ENCODE data around the gene BLCAP.
"Not testable (repeated sequence)": the region's sequence is repeated elsewhere in the genome, so short reads cannot be mapped to it uniquely, and the experiment has no call there.

Gene BLCAP

GRCh38 chr20:37477041-37477440 lies 50.6 kb downstream of the BLCAP start:
- no peak for DNase-seq

- DNase-seq: no peak
Measured at GRCh38 chr20:37475252-37475651, 52.4 kb downstream of the BLCAP start.

DNA sequence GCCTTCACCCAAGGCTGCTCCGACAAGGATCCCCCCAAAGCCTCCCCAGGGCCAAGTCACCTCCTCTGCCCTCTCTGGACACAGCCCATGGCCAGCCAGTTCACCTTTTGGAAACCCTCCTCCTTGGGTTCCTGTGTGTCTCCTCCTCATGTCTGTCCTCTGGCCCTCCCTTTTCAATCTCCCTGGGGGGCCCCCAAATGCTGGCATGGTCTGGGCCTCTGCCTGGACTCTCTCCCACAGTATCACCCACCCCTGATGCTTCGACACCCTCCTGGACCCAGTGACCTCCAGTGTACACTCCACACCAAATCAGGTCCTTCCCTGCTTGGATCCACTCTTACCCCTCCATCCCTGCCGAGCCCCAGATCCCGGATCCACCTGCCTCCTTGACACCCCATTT lies 53.3 kb downstream of the BLCAP start:
- no peak for DNase-seq

- no peak for DNase-seq
Measured at GRCh38 chr20:37473249-37474000, 54.3 kb downstream of the BLCAP start.

DNA sequence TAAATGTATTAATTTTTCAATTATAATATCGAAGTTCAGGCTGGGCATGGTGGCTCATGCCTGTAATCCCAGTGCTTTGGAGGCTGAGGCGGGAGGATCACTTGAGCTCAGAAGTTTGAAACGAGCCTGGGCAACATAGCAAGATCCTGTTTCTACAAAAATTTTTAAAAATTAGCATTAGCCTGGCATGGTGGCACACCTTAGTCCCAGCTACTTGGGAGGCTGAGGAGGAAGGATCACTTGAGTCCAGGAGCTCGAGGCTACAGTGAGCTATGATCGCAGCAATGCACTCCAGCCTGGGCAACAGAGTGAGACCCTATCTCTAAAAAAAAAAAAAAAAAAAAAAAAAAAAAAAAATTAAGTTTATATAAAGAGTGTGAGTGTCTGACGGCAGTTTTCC lies 55.2 kb downstream of the BLCAP start:
- DNase-seq: not testable (repeated sequence)

- DNase-seq: no peak
Measured at GRCh38 chr20:37471741-37472235, 55.9 kb downstream of the BLCAP start.

GRCh38 chr20:37470190-37470589 lies 57.5 kb downstream of the BLCAP start:
- DNase-seq: not testable (repeated sequence)

GRCh38 chr20:37469531-37469930 lies 58.1 kb downstream of the BLCAP start:
- DNase-seq: no peak

DNA sequence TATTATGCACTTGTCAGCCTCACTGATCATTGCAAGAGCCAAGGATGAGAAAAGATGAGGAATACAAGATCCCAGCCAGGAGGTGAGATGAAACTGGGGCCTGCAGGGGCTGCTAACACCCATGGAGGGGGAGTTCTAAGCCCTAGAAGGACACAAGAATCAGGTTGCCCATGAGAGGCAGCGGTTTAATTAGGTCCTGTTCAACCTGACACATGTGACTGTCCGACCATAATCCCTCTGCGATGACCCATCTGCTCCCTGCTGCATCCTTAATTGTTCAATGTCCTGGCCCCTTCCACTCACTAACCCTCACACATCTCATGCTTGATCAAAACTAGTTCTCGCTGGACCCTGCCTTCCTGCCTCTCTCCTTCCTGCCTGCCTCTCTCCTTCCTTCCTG lies 58.8 kb downstream of the BLCAP start:
- DNase-seq: no peak
